Vagina (tissue), 2 donors: ENCODE data around the gene GADD45B. TPM values are rescaled to one million over a fixed set of nuclear protein-coding genes. Genes with fewer than 3 reads are reported as not detected.

ENCODE experiments used
- DNase-seq, 2 donors: peaks; one replicate each; pipeline ENCODE4 v3.0.0-alpha.2; 2017; ENCODE audit errors: extremely low spot score in 2 of 2
- H3K27ac ChIP-seq: fragments of 200-600 bp; sonication (generic); one replicate; pipeline ENCODE4 v1.5.1; 2019
- H3K27me3 ChIP-seq: fragments of 200-600 bp; sonication (generic); one replicate; pipeline ENCODE4 v1.5.1; 2019
- H3K36me3 ChIP-seq, 2 donors: fragments of 200-600 bp; sonication (generic); one replicate each; pipeline ENCODE4 v1.5.1; 2017 to 2019
- H3K4me1 ChIP-seq: fragments of 200-600 bp; sonication (generic); one replicate; pipeline ENCODE4 v1.5.1; 2019
- H3K4me3 ChIP-seq, 2 donors: fragments of 200-600 bp; sonication (generic); 1 replicate in 1 of 2; 2 replicates in 1 of 2; pipeline ENCODE4 v1.5.1; 2016 to 2019
- H3K9me3 ChIP-seq: fragments of 200-600 bp; sonication (generic); one replicate; pipeline ENCODE4 v1.5.1; 2019
- POLR2A ChIP-seq, 2 donors: fragments of 450-650 bp; IDR thresholded peaks; one replicate each; pipeline ENCODE4 v1.6.1; 2017; ENCODE audit warnings: antibody characterized with exemption in 2 of 2, mild to moderate bottlenecking in 2 of 2, moderate library complexity in 2 of 2
- POLR2AphosphoS5 ChIP-seq, 2 donors: sonication (generic); formaldehyde crosslinking; IDR thresholded peaks; one replicate each; pipeline ENCODE4 v1.9.0; 2017; ENCODE audit warnings: antibody characterized with exemption in 2 of 2, mild to moderate bottlenecking in 2 of 2, low read depth in 1 of 2; ENCODE audit not compliant: insufficient read depth in 1 of 2
- intact Hi-C: fragments of 100-400 bp; cut with DNase I; formaldehyde crosslinking; loops from one replicate; pipeline ENCODE4 v1.15.1; 2023
- total RNA-seq: library from RNA; depleted of rRNA; stranded (reverse); fragments of >200 nt; gene quantifications from one replicate; pipeline ENCODE4 v1.2.3, GENCODE V29; 2016
- TF ChIP-seq, protein P1 (sequence below), 3 experiments: fragments of 450-650 bp in 2 of 3; fragments of 200-600 bp in 1 of 3; sonication (generic) in 1 of 3; IDR thresholded peaks; one replicate each; pipeline ENCODE4 v1.5.1; 2017 to 2019; ENCODE audit warnings: antibody characterized with exemption in 3 of 3, mild to moderate bottlenecking in 2 of 3, moderate library complexity in 2 of 3

The GADD45B gene
- total RNA-seq, 1 donor from 2014 or later, result 181 TPM

DNA sequence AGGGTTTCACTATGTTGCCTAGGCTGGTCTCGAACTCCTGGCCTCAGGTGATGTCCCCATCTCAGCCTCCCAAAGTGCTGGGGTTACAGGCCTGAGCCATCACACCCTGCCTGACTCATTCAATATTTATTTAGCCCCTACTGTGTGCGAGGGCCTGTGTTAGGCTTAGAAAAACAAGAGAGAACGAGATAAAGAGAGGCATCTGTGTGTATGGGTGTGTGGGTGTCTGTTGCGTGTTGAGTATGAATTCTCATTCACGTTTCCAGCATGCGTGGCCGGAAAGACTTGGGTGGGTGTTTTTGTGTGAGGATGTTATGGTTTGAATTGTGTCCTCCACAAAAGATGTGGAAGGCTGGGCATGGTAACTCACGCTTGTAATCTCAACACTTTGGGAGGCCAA lies 9.5 kb downstream of the GADD45B start:
- TF ChIP-seq POLR2A (IDR thresholded peaks at IDR 0.05), result no peak
- Histone ChIP-seq H3K9me3 (no peaks in the 10 kb centered on the region), H3K27ac (no peak overlapping the region), H3K4me1 (peaks cover 27% of the 10 kb centered on the region), H3K4me3 (no peak overlapping the region), H3K36me3 (no peaks in the 10 kb centered on the region), H3K27me3 (no peaks in the 10 kb centered on the region)
- DNase-seq, result no peak
- intact Hi-C loops, result no loop called here

DNA sequence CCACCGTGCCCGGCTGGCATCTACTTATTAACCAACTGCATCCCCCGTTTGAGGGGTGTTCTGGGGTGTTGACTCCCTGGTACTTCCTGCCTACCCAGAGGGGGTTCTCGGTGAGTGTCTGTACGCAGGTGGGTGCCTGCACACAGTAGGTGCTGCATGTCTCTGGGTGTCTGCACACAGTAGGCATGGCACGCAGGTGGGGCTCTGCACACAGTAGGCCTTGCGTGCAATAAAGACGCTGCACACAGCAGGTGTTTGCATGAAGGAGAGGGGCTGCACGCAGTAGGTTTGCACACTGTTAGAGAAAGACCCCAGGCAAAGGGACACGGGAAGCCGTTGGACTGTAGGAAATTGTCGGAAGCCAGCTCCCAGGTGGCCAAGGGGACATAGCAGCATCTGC lies 11.2 kb downstream of the GADD45B start:
- H3K27ac ChIP-seq, result no peak overlapping the region
- H3K27me3 ChIP-seq, result no peaks in the 10 kb centered on the region
- no peaks in the 10 kb centered on the region for H3K36me3 ChIP-seq
- intact Hi-C loops, result no loop called here
- no peak for TF ChIP-seq POLR2AphosphoS5 (IDR thresholded peaks at IDR 0.05; ENCODE audit: insufficient read depth in 1 of 2, low read depth in 1 of 2)
- TF ChIP-seq, protein P1, sequence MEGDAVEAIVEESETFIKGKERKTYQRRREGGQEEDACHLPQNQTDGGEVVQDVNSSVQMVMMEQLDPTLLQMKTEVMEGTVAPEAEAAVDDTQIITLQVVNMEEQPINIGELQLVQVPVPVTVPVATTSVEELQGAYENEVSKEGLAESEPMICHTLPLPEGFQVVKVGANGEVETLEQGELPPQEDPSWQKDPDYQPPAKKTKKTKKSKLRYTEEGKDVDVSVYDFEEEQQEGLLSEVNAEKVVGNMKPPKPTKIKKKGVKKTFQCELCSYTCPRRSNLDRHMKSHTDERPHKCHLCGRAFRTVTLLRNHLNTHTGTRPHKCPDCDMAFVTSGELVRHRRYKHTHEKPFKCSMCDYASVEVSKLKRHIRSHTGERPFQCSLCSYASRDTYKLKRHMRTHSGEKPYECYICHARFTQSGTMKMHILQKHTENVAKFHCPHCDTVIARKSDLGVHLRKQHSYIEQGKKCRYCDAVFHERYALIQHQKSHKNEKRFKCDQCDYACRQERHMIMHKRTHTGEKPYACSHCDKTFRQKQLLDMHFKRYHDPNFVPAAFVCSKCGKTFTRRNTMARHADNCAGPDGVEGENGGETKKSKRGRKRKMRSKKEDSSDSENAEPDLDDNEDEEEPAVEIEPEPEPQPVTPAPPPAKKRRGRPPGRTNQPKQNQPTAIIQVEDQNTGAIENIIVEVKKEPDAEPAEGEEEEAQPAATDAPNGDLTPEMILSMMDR (IDR thresholded peaks at IDR 0.05), result no peak
- TF ChIP-seq POLR2A (IDR thresholded peaks at IDR 0.05), result no peak
- DNase-seq, result no peak
- no peak overlapping the region for H3K4me3 ChIP-seq
- no peaks in the 10 kb centered on the region for H3K9me3 ChIP-seq
- peaks cover 43% of the 10 kb centered on the region for H3K4me1 ChIP-seq

DNA sequence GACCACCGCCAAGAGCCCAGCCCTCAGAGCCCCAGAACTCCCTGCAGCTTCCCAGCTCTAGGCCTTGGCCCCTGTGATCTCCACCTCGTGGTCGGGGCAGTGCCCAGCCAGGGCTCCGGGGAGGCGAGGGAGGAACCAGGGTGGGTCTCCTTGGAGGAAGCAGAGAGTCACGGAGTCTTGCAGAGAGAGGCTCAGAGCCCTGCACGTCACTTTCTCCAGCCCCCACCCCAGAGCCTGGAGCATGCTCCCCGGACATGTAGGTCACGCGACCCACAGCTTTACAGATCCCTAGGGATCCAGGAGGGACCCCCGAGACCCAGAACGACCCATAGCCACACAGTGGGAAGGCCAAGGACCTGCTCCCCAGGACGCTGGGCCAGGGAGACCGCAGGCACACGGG lies 11.9 kb downstream of the GADD45B start:
- no peak for DNase-seq
- intact Hi-C loops, result no loop called here
- H3K27ac ChIP-seq, result no peak overlapping the region

DNA sequence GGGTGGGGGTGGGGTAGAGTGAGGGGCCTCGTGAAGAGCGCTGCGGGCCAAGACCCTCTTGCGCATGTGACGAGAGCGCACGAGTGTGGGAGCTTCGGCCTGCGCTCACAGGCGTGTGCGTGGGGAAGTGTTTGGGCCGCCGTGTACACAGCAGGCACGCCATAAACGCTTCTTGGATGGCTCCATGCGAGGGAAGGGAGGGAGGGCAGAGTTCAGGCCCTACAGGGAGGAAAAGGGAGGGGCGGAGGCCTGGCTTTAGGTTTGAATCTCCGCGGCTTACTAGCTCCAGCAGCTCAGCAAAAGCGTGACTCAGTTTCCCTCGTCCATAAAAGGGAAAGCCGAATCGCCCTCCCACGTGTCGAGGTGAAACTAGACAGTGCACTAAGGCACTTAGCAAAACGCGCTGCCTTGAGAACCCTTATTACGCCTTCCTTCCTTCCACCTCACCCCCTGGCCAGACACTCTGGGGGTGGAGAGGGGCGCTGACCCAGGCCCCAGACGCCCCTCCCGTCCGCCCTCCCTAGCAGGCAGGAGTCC lies 12.5 kb downstream of the GADD45B start:
- intact Hi-C loops, result no loop called here
- Histone ChIP-seq H3K27ac (no peak overlapping the region), H3K36me3 (no peaks in the 10 kb centered on the region), H3K27me3 (no peaks in the 10 kb centered on the region), H3K9me3 (no peaks in the 10 kb centered on the region), H3K4me1 (peaks cover 45% of the 10 kb centered on the region), H3K4me3 (peak overlapping the region; percentile 40 to 46)
- DNase-seq, result no peak
- no peak for TF ChIP-seq POLR2AphosphoS5 (IDR thresholded peaks at IDR 0.05; ENCODE audit: insufficient read depth in 1 of 2, low read depth in 1 of 2)
- no peak for TF ChIP-seq POLR2A (IDR thresholded peaks at IDR 0.05)
- TF ChIP-seq, protein P1 (IDR thresholded peaks at IDR 0.05), result no peak

More for the DNA sequence above, 11.9 kb downstream of the GADD45B start:
- Histone ChIP-seq H3K9me3 (no peaks in the 10 kb centered on the region), H3K36me3 (no peaks in the 10 kb centered on the region), H3K4me1 (peaks cover 45% of the 10 kb centered on the region), H3K27me3 (no peaks in the 10 kb centered on the region), H3K4me3 (peak overlapping the region in 1 of 2 donors; percentile 46)
- TF ChIP-seq, protein P1 (IDR thresholded peaks at IDR 0.05), result no peak
- no peak for TF ChIP-seq POLR2AphosphoS5 (IDR thresholded peaks at IDR 0.05; ENCODE audit: insufficient read depth in 1 of 2, low read depth in 1 of 2)
- no peak for TF ChIP-seq POLR2A (IDR thresholded peaks at IDR 0.05)

DNA sequence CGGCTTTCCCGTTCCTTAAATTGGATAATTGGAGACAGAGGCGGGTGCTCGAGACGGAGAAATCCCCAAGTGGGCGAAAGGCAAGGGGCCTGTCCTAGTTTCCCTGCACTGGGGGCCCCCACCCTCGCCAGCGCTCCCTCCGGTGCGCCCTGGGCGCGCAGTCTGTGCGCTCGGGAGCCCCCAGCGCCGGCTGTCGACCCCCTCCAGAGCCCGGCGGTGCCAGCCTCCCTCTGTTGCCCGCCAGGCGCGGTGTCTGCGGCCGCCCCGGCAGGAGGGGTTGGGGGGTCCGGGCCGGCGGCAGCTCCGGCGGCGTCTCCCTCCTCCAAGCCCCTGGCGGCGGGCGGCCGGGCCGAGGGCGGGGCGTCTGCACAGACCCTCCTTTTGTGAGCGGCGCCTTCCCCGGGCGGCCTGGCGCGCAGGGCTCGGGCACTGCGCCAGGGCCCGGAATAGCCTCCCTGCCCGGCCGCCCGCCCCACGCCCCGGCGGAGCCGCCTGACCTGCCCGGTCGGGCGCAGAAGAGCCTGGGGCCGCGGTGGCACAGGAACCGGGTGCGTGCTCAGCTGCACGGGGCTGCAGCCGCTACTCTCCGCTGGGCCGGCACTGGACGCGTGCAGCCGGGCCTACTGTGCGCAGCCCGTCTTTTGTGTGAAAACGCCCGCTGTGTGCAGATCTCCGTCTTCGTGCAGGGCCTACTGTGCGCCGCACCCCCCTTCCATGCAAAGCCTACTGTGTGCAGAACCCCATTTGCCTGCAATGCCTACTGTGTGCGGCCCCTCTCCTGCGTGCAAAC lies 13.2 kb downstream of the GADD45B start:
- H3K4me3 ChIP-seq, result peak overlapping the region; percentile 40 to 46
- H3K9me3 ChIP-seq, result no peaks in the 10 kb centered on the region
- intact Hi-C loops, result no loop called here
- DNase-seq, result no peak
- peak overlapping the region; percentile 36 for H3K27ac ChIP-seq
- TF ChIP-seq POLR2AphosphoS5 (IDR thresholded peaks at IDR 0.05; ENCODE audit: insufficient read depth in 1 of 2, low read depth in 1 of 2) (no peak), POLR2A (IDR thresholded peaks at IDR 0.05) (no peak)
- TF ChIP-seq, protein P1 (IDR thresholded peaks at IDR 0.05), result no peak
- no peaks in the 10 kb centered on the region for H3K36me3 ChIP-seq
- H3K27me3 ChIP-seq, result no peaks in the 10 kb centered on the region
- H3K4me1 ChIP-seq, result peaks cover 48% of the 10 kb centered on the region
